ENCODE measurements around the gene KLF4.

- no peak for TF ChIP-seq EZH2phosphoT487 (IDR thresholded peaks at IDR 0.05; ENCODE audit: borderline replicate concordance)
- TF ChIP-seq, protein P1, sequence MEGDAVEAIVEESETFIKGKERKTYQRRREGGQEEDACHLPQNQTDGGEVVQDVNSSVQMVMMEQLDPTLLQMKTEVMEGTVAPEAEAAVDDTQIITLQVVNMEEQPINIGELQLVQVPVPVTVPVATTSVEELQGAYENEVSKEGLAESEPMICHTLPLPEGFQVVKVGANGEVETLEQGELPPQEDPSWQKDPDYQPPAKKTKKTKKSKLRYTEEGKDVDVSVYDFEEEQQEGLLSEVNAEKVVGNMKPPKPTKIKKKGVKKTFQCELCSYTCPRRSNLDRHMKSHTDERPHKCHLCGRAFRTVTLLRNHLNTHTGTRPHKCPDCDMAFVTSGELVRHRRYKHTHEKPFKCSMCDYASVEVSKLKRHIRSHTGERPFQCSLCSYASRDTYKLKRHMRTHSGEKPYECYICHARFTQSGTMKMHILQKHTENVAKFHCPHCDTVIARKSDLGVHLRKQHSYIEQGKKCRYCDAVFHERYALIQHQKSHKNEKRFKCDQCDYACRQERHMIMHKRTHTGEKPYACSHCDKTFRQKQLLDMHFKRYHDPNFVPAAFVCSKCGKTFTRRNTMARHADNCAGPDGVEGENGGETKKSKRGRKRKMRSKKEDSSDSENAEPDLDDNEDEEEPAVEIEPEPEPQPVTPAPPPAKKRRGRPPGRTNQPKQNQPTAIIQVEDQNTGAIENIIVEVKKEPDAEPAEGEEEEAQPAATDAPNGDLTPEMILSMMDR (conservative IDR thresholded peaks at IDR 0.05; ENCODE audit: low read length), result no peak
Observed at GRCh38 chr9:107464516-107464915, 25.1 kb downstream of the KLF4 start.

All from Loucy (cell line).